Adrenal gland (tissue), 5 donors: ENCODE measurements around the gene CEP295NL.

Experiments used
- POLR2A ChIP-seq, 2 donors: fragments of 450-650 bp; IDR thresholded peaks; one replicate each; pipeline ENCODE4 v1.6.1; 2017; ENCODE audit warnings: antibody characterized with exemption in 2 of 2, mild to moderate bottlenecking in 2 of 2, moderate library complexity in 1 of 2
- TF ChIP-seq, protein P1 (sequence below), 6 experiments: fragments of 450-650 bp in 4 of 6; fragments of 200-600 bp in 2 of 6; sonication (generic) in 1 of 6; IDR thresholded peaks; 1 replicate in 5 of 6; 2 replicates in 1 of 6; pipeline versions ENCODE4 v1.5.1 to v1.8.0; 2016 to 2021; ENCODE audit warnings: antibody characterized with exemption in 6 of 6, mild to moderate bottlenecking in 2 of 6, moderate library complexity in 1 of 6
- donor health status: DM: no; HTN: no; CAD: no.

DNA sequence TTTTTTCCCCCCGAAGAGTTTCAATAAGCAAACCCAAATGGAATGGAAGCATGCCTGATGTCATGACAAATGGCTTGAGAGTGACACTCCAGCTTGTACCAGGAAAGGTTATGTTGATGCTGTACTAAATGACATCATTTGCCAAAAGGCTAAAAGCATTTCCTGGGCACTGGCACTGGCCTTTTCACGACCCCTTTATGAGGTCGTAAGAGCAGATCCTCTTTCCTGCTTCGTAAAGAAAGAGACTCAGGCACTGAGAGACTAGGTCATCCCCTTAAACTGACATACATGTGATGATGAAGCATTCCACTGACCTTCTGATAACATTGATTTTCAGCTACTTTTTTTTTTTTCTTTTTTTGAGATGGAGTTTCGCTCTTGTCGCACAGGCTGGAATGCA lies 30.5 kb downstream of the CEP295NL start:
- TF ChIP-seq POLR2A (IDR thresholded peaks at IDR 0.05), result no peak
- TF ChIP-seq, protein P1, sequence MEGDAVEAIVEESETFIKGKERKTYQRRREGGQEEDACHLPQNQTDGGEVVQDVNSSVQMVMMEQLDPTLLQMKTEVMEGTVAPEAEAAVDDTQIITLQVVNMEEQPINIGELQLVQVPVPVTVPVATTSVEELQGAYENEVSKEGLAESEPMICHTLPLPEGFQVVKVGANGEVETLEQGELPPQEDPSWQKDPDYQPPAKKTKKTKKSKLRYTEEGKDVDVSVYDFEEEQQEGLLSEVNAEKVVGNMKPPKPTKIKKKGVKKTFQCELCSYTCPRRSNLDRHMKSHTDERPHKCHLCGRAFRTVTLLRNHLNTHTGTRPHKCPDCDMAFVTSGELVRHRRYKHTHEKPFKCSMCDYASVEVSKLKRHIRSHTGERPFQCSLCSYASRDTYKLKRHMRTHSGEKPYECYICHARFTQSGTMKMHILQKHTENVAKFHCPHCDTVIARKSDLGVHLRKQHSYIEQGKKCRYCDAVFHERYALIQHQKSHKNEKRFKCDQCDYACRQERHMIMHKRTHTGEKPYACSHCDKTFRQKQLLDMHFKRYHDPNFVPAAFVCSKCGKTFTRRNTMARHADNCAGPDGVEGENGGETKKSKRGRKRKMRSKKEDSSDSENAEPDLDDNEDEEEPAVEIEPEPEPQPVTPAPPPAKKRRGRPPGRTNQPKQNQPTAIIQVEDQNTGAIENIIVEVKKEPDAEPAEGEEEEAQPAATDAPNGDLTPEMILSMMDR (IDR thresholded peaks at IDR 0.05), result no peak
